ENCODE data around the gene WDR37.

GRCh38 chr10:1172256-1172984 is 116.2 kb downstream of the WDR37 start:
- no peak for TF ChIP-seq POLR2A (IDR thresholded peaks at IDR 0.05; ENCODE audit: low read depth, low read length)
- no peak for TF ChIP-seq TAF1 (IDR thresholded peaks at IDR 0.05; ENCODE audit: borderline replicate concordance, low read depth, low read length)
